Raji (cell line): ENCODE data around the gene MYH10.

ENCODE experiments used
- POLR2A ChIP-seq: IDR thresholded peaks from 2 replicates; pipeline ENCODE4 v1.6.1; 2011; ENCODE audit warnings: low read depth, low read length, control low read depth; ENCODE audit not compliant: insufficient read depth

Gene MYH10

GRCh38 chr17:8658810-8659209, 28.3 kb upstream of the MYH10 start:
- TF ChIP-seq POLR2A = no peak

- no peak for TF ChIP-seq POLR2A
Measured at GRCh38 chr17:8656693-8657092, 26.2 kb upstream of the MYH10 start.

GRCh38 chr17:8654822-8655221, 24.3 kb upstream of the MYH10 start:
- no peak for TF ChIP-seq POLR2A

- TF ChIP-seq POLR2A = no peak
Measured at GRCh38 chr17:8651013-8651412, 20.5 kb upstream of the MYH10 start.

- no peak for TF ChIP-seq POLR2A
Measured at GRCh38 chr17:8650119-8650499, 19.6 kb upstream of the MYH10 start.

GRCh38 chr17:8649157-8650118, 18.9 kb upstream of the MYH10 start:
- no peak for TF ChIP-seq POLR2A

GRCh38 chr17:8647956-8648355, 17.4 kb upstream of the MYH10 start:
- TF ChIP-seq POLR2A = no peak

- no peak for TF ChIP-seq POLR2A
Measured at GRCh38 chr17:8647202-8647601, 16.7 kb upstream of the MYH10 start.

- TF ChIP-seq POLR2A = no peak
Measured at GRCh38 chr17:8644507-8644902, 14.0 kb upstream of the MYH10 start.

GRCh38 chr17:8643855-8644506, 13.5 kb upstream of the MYH10 start:
- no peak for TF ChIP-seq POLR2A

GRCh38 chr17:8639709-8640108, 9.2 kb upstream of the MYH10 start:
- TF ChIP-seq POLR2A = no peak

- no peak for TF ChIP-seq POLR2A
Measured at GRCh38 chr17:8632061-8632460, 1.5 kb upstream of the MYH10 start.

- TF ChIP-seq POLR2A = no peak
Measured at GRCh38 chr17:8631554-8631877, 991 bp upstream of the MYH10 start.

GRCh38 chr17:8630802-8631553, 453 bp upstream of the MYH10 start:
- peak; percentile 63 for TF ChIP-seq POLR2A

- TF ChIP-seq POLR2A = no peak
Measured at GRCh38 chr17:8629371-8630226, 926 bp downstream of the MYH10 start.

- TF ChIP-seq POLR2A = no peak
Measured at GRCh38 chr17:8628609-8629169, 1.8 kb downstream of the MYH10 start.
